ENCODE data around the gene FDX2. TPM values are rescaled to one million over a fixed set of nuclear protein-coding genes. Genes with fewer than 3 reads are reported as not detected.
A peak's percentile ranks its signal among the peaks of the same experiment; 100 is the strongest.

FDX2 gene
- total and polyA plus RNA-seq, 2 of the 4 experiments (the other 2 are of a cell fraction), result 39.8 to 72.0 TPM

- 73% methylated on average over 34 of the region's 63 CpGs; no CpG with 5 or more reads in 1 of the 2 experiments for WGBS, 2 experiments (ENCODE audit: extremely low coverage in 2 of 2, insufficient read length in 1 of 2)
- Histone ChIP-seq H4K8ac (ENCODE audit: low read depth in 2 of 2, low read length in 2 of 2) (no peak overlapping the region), H3K4me3 (ENCODE audit: insufficient read depth, low read depth, low read length) (no peak overlapping the region), H2AK5ac (ENCODE audit: low read depth, low read length) (no peak overlapping the region), H2BK20ac (ENCODE audit: low read depth, low read length) (no peak overlapping the region), H3K9me1 (ENCODE audit: insufficient read depth, low read length) (no peaks in the 10 kb centered on the region), H3K18ac (ENCODE audit: low read depth, low read length) (no peak overlapping the region), H3K36me3 (ENCODE audit: control insufficient read depth, insufficient read depth, low read length) (peaks cover 49% of the 10 kb centered on the region), H4K91ac (ENCODE audit: insufficient read depth, low read depth, low read length) (no peak overlapping the region), H4K5ac (ENCODE audit: low read depth, low read length) (no peak overlapping the region), H3K9ac (ENCODE audit: low read depth, low read length) (no peak overlapping the region), H2AFZ (replicated peaks; ENCODE audit: low read length, poor library complexity) (peak overlapping the region; percentile 51), H3K4me1 (ENCODE audit: control insufficient read depth, insufficient read depth, low read length) (no peaks in the 10 kb centered on the region), H3K56ac (ENCODE audit: extremely low read depth, insufficient read depth, low read length) (no peak overlapping the region), H2AK9ac (replicated peaks; ENCODE audit: low read depth, low read length, poor library complexity) (peak overlapping the region; percentile 78), H3K9me3 (ENCODE audit: control insufficient read depth, insufficient read depth, low read length) (no peaks in the 10 kb centered on the region), H2BK120ac (ENCODE audit: low read depth, low read length) (no peak overlapping the region), H3K79me1 (ENCODE audit: low read depth in 1 of 2, low read length in 2 of 2) (no peaks in the 10 kb centered on the region), H3K23ac (ENCODE audit: low read depth, low read length) (no peak overlapping the region), H3K27ac (ENCODE audit: insufficient read depth, low read length) (no peak overlapping the region), H2BK15ac (ENCODE audit: low read depth, low read length) (no peak overlapping the region), H4K20me1 (ENCODE audit: insufficient read depth, low read length) (no peaks in the 10 kb centered on the region), H3K14ac (replicated peaks; ENCODE audit: low read depth, low read length) (no peak overlapping the region), H3K4me2 (ENCODE audit: low read depth, low read length) (no peak overlapping the region), H3K4ac (ENCODE audit: low read depth, low read length) (no peak overlapping the region), H2BK5ac (ENCODE audit: low read depth, low read length, poor library complexity, severe bottlenecking) (no peak overlapping the region), H3K27me3 (ENCODE audit: control insufficient read depth, insufficient read depth, low read length) (no peaks in the 10 kb centered on the region)
- CTCF ChIA-PET, result no interaction called here
- intact Hi-C loops (cut with micrococcal nuclease) (no loop called here), dilution Hi-C loops (cut with HindIII; ENCODE audit: low sequenced_read_pairs, unreplicated experiment) (no loop called here), in situ Hi-C loops (cut with MboI; ENCODE audit: low sequenced_read_pairs) (no loop called here)
- DNase-seq, result no peak
- no TSS peak for BruUV-seq (replicated peaks)
- no peak for ATAC-seq (ENCODE audit: low read depth)
- POLR2A ChIA-PET (ENCODE audit: unreplicated experiment), result no interaction called here
- TF ChIP-seq RFX5 (IDR thresholded peaks at IDR 0.05; ENCODE audit: low read depth, low read length) (no peak), CHD1 (IDR thresholded peaks at IDR 0.05; ENCODE audit: low read depth, low read length) (no peak), RCOR1 (IDR thresholded peaks at IDR 0.05; ENCODE audit: insufficient replicate concordance, low read length) (no peak), BHLHE40 (IDR thresholded peaks at IDR 0.05; ENCODE audit: low read depth, low read length) (no peak), POLR2A (IDR thresholded peaks at IDR 0.05; ENCODE audit: low read depth, low read length) (no peak), RAD21 (IDR thresholded peaks at IDR 0.05; ENCODE audit: low read length) (no peak), CTCF (conservative IDR thresholded peaks at IDR 0.05; ENCODE audit: low read depth, low read length) (no peak), MAZ (IDR thresholded peaks at IDR 0.05; ENCODE audit: borderline replicate concordance, low read depth, low read length) (no peak), USF2 (IDR thresholded peaks at IDR 0.05; ENCODE audit: low read depth, low read length) (no peak), MXI1 (IDR thresholded peaks at IDR 0.05; ENCODE audit: borderline replicate concordance, low read depth, low read length) (no peak), MAFK (IDR thresholded peaks at IDR 0.05; ENCODE audit: low read depth, low read length) (no peak), CEBPB (IDR thresholded peaks at IDR 0.05; ENCODE audit: low read depth, low read length) (no peak), FOS (IDR thresholded peaks at IDR 0.05; ENCODE audit: low read depth, low read length) (no peak), ELK1 (IDR thresholded peaks at IDR 0.05; ENCODE audit: borderline replicate concordance, low read depth, low read length) (no peak), NFE2L2 (IDR thresholded peaks at IDR 0.05; ENCODE audit: low read depth, low read length) (no peak)
Observed at GRCh38 chr19:10352764-10353671, 37.2 kb upstream of the FDX2 start.
